Measurements from ENCODE around the gene SLC22A23. TPM values are rescaled to one million over a fixed set of nuclear protein-coding genes. Genes with fewer than 3 reads are reported as not detected.

Gene SLC22A23
- total RNA-seq, 2 donors from 2014 or later: 53.1 to 129 TPM

DNA sequence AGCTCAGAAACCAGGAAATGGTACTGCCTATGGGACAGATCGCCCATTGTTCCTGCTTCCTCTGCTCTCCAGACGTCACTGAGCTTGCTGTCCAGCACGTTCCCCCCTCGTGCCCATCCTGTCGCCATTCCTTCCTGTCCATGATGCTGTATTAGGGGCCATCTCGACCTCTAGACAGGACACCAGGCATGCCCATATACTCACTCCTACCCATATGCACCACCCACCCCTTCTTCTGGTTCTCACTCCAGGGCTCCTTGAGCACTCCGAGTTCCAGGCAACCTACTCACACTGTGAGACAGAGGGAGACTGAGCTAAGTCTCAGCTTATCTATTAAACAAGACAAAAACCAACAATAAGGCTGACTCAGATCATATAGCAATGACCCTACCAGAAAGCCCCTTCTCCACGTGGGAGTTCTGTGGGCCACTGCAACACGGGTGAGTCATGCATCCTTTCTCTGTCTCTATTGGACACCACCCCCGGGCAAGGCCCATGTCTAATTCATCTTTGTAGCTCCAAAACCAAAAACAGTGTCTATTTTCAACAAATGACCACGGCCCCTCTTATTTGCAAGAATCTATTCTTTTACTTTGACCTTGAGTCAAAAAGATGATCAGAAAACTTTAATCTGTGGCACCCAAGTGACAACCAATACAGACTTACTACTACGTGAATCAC is 132.4 kb downstream of the SLC22A23 start:
- no peaks in the 10 kb centered on the region for H3K36me3 ChIP-seq
- H3K27me3 ChIP-seq (replicated peaks; ENCODE audit: insufficient read depth): no peaks in the 10 kb centered on the region
- DNase-seq (ENCODE audit: low spot score): no peak
- H3K4me3 ChIP-seq: no peak overlapping the region
- no peaks in the 10 kb centered on the region for H3K9me3 ChIP-seq
- no peak overlapping the region for H3K27ac ChIP-seq
- TF ChIP-seq, protein P1, sequence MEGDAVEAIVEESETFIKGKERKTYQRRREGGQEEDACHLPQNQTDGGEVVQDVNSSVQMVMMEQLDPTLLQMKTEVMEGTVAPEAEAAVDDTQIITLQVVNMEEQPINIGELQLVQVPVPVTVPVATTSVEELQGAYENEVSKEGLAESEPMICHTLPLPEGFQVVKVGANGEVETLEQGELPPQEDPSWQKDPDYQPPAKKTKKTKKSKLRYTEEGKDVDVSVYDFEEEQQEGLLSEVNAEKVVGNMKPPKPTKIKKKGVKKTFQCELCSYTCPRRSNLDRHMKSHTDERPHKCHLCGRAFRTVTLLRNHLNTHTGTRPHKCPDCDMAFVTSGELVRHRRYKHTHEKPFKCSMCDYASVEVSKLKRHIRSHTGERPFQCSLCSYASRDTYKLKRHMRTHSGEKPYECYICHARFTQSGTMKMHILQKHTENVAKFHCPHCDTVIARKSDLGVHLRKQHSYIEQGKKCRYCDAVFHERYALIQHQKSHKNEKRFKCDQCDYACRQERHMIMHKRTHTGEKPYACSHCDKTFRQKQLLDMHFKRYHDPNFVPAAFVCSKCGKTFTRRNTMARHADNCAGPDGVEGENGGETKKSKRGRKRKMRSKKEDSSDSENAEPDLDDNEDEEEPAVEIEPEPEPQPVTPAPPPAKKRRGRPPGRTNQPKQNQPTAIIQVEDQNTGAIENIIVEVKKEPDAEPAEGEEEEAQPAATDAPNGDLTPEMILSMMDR (IDR thresholded peaks at IDR 0.05): no peak
- TF ChIP-seq POLR2AphosphoS5 (IDR thresholded peaks at IDR 0.05) (no peak), POLR2A (IDR thresholded peaks at IDR 0.05) (no peak)
- whole genome bisulfite sequencing: 73% methylated on average over 12 of the region's 12 CpGs
- no peaks in the 10 kb centered on the region for H3K4me1 ChIP-seq (replicated peaks)
- intact Hi-C loops (cut with DNase I): no loop called here

DNA sequence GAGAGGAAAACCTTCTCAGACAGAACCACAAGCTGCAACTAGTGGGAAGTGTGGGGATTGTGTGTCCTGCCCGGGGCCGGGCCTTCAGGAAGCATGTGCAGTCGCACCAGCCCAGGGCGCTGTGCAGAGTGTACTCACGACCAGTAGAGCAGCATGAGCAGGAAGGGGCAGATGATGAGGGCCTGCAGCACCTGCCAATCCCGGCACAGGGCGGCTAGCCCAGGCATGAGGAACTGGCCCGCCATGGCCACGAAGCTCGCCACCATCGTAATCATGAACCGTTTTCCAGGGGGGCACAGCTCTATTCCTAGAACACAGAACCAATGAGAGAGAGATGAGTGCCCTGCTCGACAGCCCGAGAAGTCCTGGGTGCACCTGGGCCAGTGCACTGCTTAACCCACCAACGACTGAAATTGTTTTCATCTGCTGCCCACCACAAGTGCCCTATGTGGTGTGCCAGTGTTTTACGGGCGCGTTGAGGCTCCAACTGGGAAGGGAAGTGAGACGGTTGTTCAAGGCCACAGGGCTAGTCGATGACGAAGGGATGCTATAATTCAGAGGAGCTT is 133.1 kb downstream of the SLC22A23 start:
- no peak for DNase-seq (ENCODE audit: low spot score)
- intact Hi-C loops (cut with DNase I): no loop called here
- 92% methylated on average over 21 of the region's 21 CpGs for WGBS
- no peaks in the 10 kb centered on the region for H3K27me3 ChIP-seq (replicated peaks; ENCODE audit: insufficient read depth)
- H3K27ac ChIP-seq: no peak overlapping the region
- TF ChIP-seq, protein P1 (IDR thresholded peaks at IDR 0.05): no peak
- TF ChIP-seq POLR2A (IDR thresholded peaks at IDR 0.05) (no peak), POLR2AphosphoS5 (IDR thresholded peaks at IDR 0.05) (no peak)
- no peaks in the 10 kb centered on the region for H3K9me3 ChIP-seq
- no peak overlapping the region for H3K4me3 ChIP-seq
- H3K4me1 ChIP-seq (replicated peaks): no peaks in the 10 kb centered on the region
- no peaks in the 10 kb centered on the region for H3K36me3 ChIP-seq

DNA sequence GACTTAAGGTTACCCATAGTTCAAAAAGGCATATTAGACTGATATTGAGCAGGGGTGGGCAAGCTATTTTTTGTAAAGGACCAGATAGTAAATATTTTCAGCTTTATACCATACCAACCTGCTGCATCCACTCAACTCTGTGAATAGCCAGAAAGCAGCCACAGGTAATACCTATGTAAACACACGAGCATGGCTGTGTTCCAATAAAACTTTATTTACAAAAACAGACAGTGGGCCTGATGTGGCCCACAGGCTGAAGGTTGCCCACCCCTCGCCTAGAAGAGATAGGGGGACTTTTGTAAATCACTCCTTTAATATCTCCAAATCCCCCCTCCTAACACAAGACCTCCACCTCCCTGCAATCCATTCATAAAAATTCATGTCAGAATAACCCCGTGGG is 133.7 kb downstream of the SLC22A23 start:
- Histone ChIP-seq H3K9me3 (no peaks in the 10 kb centered on the region), H3K27me3 (replicated peaks; ENCODE audit: insufficient read depth) (no peaks in the 10 kb centered on the region), H3K4me3 (no peak overlapping the region), H3K36me3 (no peaks in the 10 kb centered on the region), H3K4me1 (replicated peaks) (no peaks in the 10 kb centered on the region), H3K27ac (no peak overlapping the region)
- intact Hi-C loops (cut with DNase I): no loop called here
- WGBS: 91% methylated on average over 3 of the region's 3 CpGs
- TF ChIP-seq, protein P1 (IDR thresholded peaks at IDR 0.05): no peak
- TF ChIP-seq POLR2AphosphoS5 (IDR thresholded peaks at IDR 0.05) (no peak), POLR2A (IDR thresholded peaks at IDR 0.05) (no peak)
- DNase-seq (ENCODE audit: low spot score): no peak

DNA sequence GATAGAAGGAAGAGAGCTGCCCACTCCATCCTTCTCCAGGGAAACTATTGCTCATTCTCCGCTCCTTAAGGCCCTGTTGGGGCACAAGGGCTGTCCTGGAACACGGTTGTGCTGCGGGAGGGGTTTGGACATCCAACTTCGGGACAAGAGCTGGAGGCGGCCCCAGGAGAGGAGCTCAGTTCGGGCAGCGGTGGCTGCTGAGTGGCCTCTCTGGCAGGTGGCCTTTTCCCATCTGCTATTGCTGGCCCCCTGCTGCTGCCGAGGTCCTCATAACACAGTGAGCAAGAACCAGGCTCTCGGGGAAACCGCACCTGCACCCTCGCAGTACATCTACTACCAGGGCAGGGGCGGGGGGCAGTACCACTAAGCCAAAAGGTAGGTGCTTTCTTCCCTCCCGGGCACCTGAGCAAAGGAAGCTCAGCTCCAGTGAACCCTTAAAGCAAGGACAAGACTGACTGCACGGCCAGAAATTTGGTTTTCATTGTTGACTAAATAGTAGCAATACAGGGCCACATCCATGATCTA is 134.4 kb downstream of the SLC22A23 start:
- Histone ChIP-seq H3K27me3 (replicated peaks; ENCODE audit: insufficient read depth) (no peaks in the 10 kb centered on the region), H3K4me1 (replicated peaks) (no peaks in the 10 kb centered on the region), H3K27ac (no peak overlapping the region), H3K4me3 (no peak overlapping the region), H3K9me3 (no peaks in the 10 kb centered on the region), H3K36me3 (no peaks in the 10 kb centered on the region)
- TF ChIP-seq, protein P1 (IDR thresholded peaks at IDR 0.05): no peak
- no peak for TF ChIP-seq POLR2A (IDR thresholded peaks at IDR 0.05)
- no peak for TF ChIP-seq POLR2AphosphoS5 (IDR thresholded peaks at IDR 0.05)
- intact Hi-C loops (cut with DNase I): no loop called here
- DNase-seq (ENCODE audit: low spot score): no peak
- WGBS: 97% methylated on average over 14 of the region's 14 CpGs

DNA sequence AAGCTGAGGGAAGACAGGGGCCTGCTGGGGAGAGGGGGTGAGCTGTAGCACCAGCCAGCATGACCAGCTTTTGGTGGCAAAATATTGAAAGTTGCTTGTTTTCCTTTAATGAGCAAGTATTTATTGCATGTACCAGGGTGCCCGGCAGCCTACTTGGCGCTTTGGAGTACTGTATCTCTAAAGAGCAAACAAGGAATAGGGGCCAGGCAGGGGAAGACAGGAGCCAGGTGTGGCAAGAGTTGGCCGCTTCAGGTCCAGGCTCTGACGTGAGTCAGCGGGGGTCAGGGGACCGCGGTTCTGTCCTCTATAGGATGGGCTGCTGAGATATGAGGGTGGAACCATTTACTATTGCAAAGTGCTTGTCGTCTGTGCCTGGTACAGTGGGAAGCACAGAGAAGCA is 135.0 kb downstream of the SLC22A23 start:
- TF ChIP-seq POLR2A (IDR thresholded peaks at IDR 0.05): no peak
- TF ChIP-seq, protein P1 (IDR thresholded peaks at IDR 0.05): no peak
- no peak for TF ChIP-seq POLR2AphosphoS5 (IDR thresholded peaks at IDR 0.05)
- DNase-seq (ENCODE audit: low spot score): no peak
- intact Hi-C loops (cut with DNase I): no loop called here
- H3K27ac ChIP-seq: no peak overlapping the region
- no peaks in the 10 kb centered on the region for H3K4me1 ChIP-seq (replicated peaks)
- no peaks in the 10 kb centered on the region for H3K27me3 ChIP-seq (replicated peaks; ENCODE audit: insufficient read depth)
- H3K9me3 ChIP-seq: no peaks in the 10 kb centered on the region
- no peak overlapping the region for H3K4me3 ChIP-seq
- 88% methylated on average over 8 of the region's 8 CpGs for WGBS
- no peaks in the 10 kb centered on the region for H3K36me3 ChIP-seq
